ENCODE measurements around the gene KCNJ3. TPM values are rescaled to one million over a fixed set of nuclear protein-coding genes. Genes with fewer than 3 reads are reported as not detected.

KCNJ3 gene
- total RNA-seq, 1 experiment from 2014 or later, result not detected

DNA sequence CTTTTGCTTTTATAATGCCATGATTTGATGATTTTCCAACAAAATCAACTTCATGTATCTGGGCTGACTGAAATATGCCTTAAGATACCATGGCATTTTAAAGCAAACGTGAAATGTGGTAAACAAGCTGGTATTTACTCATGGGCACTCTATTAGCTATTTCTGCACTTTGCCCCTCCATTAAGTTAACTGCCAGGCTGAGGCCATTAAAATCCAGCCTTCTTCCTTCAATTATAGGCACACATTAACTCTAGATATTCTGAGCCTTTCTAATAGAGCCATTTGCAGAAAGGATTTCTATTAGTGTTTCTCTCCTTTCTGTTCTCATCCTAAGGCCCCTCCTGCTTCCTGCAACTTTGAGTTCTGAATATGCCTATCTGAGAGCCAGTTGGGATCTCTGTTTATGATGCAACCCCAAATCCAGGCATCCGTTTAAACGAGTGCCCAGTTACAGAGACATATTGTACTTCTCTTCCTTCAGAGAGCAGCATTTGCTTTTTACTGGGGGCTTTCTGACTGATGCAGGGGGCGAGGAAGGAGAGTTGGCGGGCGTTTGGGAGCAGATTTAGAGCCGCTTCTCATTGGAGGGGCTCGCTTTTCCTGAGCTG is 1.6 kb upstream of the KCNJ3 start:
- Histone ChIP-seq H3K36me3 (ENCODE audit: control insufficient read depth in 1 of 2, insufficient read depth in 2 of 2, low read length in 2 of 2) (no peaks in the 10 kb centered on the region), H2AFZ (ENCODE audit: low read depth, low read length, poor library complexity, severe bottlenecking) (no peak overlapping the region), H3K9me2 (ENCODE audit: insufficient read depth) (no peaks in the 10 kb centered on the region), H3K27ac (ENCODE audit: low read depth, low read length) (no peak overlapping the region), H4K20me1 (ENCODE audit: insufficient read depth) (no peaks in the 10 kb centered on the region), H3K9me3 (ENCODE audit: control insufficient read depth in 1 of 2, insufficient read depth in 1 of 2, low read depth in 1 of 2, low read length in 2 of 2) (no peaks in the 10 kb centered on the region), H3K4me3 (replicated peaks in 1 of 2; ENCODE audit: low read depth in 1 of 2, low read length in 2 of 2) (no peak overlapping the region), H3K4me2 (ENCODE audit: low read length) (no peak overlapping the region), H3K9ac (ENCODE audit: low read length) (no peak overlapping the region), H3K79me2 (ENCODE audit: insufficient read depth, low read length) (no peaks in the 10 kb centered on the region), H3K4me1 (ENCODE audit: control insufficient read depth in 1 of 2, insufficient read depth in 2 of 2, low read length in 2 of 2) (peaks cover 7 to 8% of the 10 kb centered on the region in 2 experiments; a peak in 3 of 4 replicates), H3K27me3 (ENCODE audit: insufficient read depth, low read length) (no peaks in the 10 kb centered on the region)
- no TSS peak for BruUV-seq (replicated peaks)
- DNase-seq (ENCODE audit: low read depth, low spot score) (no peak), ATAC-seq (no peak)
- intact Hi-C loops (cut with micrococcal nuclease), result no loop called here
- ChIA-PET RAD21 (ENCODE audit: low non-redundant PET in 1 of 2, low total read pairs in 2 of 2, uncharacterized antibody in 2 of 2, unreplicated experiment in 2 of 2) (no interaction called here), CTCF (no interaction called here), POLR2A (no interaction called here)
- no peak for TF ChIP-seq ZNF274 (IDR thresholded peaks at IDR 0.05; ENCODE audit: low read depth, low read length)
- TF ChIP-seq CEBPB (IDR thresholded peaks at IDR 0.05; ENCODE audit: low read depth), result no peak
- no peak for TF ChIP-seq RAD21 (IDR thresholded peaks at IDR 0.05; ENCODE audit: low read depth)
- TF ChIP-seq, protein P1, sequence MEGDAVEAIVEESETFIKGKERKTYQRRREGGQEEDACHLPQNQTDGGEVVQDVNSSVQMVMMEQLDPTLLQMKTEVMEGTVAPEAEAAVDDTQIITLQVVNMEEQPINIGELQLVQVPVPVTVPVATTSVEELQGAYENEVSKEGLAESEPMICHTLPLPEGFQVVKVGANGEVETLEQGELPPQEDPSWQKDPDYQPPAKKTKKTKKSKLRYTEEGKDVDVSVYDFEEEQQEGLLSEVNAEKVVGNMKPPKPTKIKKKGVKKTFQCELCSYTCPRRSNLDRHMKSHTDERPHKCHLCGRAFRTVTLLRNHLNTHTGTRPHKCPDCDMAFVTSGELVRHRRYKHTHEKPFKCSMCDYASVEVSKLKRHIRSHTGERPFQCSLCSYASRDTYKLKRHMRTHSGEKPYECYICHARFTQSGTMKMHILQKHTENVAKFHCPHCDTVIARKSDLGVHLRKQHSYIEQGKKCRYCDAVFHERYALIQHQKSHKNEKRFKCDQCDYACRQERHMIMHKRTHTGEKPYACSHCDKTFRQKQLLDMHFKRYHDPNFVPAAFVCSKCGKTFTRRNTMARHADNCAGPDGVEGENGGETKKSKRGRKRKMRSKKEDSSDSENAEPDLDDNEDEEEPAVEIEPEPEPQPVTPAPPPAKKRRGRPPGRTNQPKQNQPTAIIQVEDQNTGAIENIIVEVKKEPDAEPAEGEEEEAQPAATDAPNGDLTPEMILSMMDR (IDR thresholded peaks at IDR 0.05 in 2 of 3, conservative IDR thresholded peaks at IDR 0.05 in 1 of 3; ENCODE audit: borderline replicate concordance in 1 of 3, insufficient read depth in 1 of 3, low read depth in 2 of 3, low read length in 2 of 3), result no peak
- TF ChIP-seq EZH2phosphoT487 (IDR thresholded peaks at IDR 0.05; ENCODE audit: borderline replicate concordance), result no peak
- no peak for TF ChIP-seq JUND (IDR thresholded peaks at IDR 0.05)
- TF ChIP-seq CBX3 (IDR thresholded peaks at IDR 0.05; ENCODE audit: low read depth), result no peak
- TF ChIP-seq, protein P2, sequence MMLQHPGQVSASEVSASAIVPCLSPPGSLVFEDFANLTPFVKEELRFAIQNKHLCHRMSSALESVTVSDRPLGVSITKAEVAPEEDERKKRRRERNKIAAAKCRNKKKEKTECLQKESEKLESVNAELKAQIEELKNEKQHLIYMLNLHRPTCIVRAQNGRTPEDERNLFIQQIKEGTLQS (IDR thresholded peaks at IDR 0.05), result no peak
